GM20000 (cell line): ENCODE measurements around the gene SEL1L3.

Experiments used
- DNase-seq: peaks from one replicate; pipeline ENCODE4 v3.0.0; 2012; ENCODE audit warnings: low spot score
- TF ChIP-seq, protein P1 (sequence below): IDR thresholded peaks from 2 replicates; pipeline ENCODE4 v1.5.1; 2012; ENCODE audit warnings: mild to moderate bottlenecking, control low read depth; ENCODE audit errors: extremely low read depth, missing control alignments

SEL1L3 gene

GRCh38 chr4:25888781-25889180, 26.0 kb upstream of the SEL1L3 start:
- TF ChIP-seq, protein P1, sequence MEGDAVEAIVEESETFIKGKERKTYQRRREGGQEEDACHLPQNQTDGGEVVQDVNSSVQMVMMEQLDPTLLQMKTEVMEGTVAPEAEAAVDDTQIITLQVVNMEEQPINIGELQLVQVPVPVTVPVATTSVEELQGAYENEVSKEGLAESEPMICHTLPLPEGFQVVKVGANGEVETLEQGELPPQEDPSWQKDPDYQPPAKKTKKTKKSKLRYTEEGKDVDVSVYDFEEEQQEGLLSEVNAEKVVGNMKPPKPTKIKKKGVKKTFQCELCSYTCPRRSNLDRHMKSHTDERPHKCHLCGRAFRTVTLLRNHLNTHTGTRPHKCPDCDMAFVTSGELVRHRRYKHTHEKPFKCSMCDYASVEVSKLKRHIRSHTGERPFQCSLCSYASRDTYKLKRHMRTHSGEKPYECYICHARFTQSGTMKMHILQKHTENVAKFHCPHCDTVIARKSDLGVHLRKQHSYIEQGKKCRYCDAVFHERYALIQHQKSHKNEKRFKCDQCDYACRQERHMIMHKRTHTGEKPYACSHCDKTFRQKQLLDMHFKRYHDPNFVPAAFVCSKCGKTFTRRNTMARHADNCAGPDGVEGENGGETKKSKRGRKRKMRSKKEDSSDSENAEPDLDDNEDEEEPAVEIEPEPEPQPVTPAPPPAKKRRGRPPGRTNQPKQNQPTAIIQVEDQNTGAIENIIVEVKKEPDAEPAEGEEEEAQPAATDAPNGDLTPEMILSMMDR, result no peak
- DNase-seq, result no peak

GRCh38 chr4:25884031-25884782, 21.4 kb upstream of the SEL1L3 start:
- DNase-seq, result no peak
- TF ChIP-seq, protein P1, result no peak

DNA sequence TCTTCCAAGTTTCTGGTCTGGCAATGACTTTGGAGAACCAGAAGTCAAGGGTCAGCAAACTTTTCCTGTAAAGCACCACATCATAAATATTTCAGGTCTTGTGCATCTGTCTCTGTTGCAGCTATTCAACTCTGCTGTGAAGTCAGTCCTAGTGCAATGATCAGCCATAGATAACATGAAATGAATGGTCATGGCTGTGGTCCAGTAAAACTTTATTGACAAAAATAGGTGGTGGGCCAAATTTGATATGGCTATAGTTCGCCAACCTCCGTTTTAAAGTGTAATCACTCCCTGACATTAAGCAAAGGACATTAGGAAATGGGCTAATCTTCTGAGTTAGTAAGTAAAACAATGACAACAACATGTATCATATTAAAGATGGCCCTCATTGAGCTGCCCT, 20.8 kb upstream of the SEL1L3 start:
- DNase-seq, result no peak
- TF ChIP-seq, protein P1, result no peak

GRCh38 chr4:25882226-25882625, 19.4 kb upstream of the SEL1L3 start:
- no peak for DNase-seq

GRCh38 chr4:25881193-25881592, 18.4 kb upstream of the SEL1L3 start:
- no peak for DNase-seq

More at GRCh38 chr4:25882226-25882625, 19.4 kb upstream of the SEL1L3 start:
- TF ChIP-seq, protein P1, result no peak

DNA sequence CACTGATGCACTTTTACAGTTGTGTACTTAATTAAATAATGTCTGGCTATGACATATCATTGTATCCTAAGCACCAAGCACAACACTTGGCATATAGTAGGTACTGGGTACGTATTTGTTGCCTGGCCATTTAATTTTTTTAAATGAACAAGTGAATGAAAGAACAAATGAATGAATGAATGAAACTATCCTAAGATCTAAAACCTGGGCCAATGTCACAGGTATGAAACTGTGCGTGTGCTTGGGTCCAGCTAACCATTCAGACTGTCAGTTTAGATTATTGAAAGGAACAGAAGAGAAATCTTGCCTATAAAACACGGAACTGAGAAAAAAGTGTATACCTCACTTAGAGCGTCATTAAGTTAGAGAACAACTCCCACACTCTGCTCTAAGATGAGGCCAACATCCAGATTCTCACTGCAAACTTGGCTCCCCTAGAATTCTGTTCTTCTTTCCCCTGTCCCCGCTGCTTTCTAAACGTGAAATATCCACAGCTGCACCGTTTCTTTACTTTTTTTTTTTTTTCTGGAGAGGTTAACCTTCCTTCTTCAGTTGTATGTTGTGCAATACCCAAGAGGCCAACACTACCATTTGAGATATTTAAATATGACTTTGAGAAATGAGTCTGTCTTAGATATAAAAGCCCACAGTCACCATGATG, 17.3 kb upstream of the SEL1L3 start:
- TF ChIP-seq, protein P1, result no peak

More at GRCh38 chr4:25881193-25881592, 18.4 kb upstream of the SEL1L3 start:
- TF ChIP-seq, protein P1, result no peak

GRCh38 chr4:25879587-25879986, 16.8 kb upstream of the SEL1L3 start:
- TF ChIP-seq, protein P1, result no peak
- no peak for DNase-seq

More for the DNA sequence above, 17.3 kb upstream of the SEL1L3 start:
- DNase-seq, result peak; percentile 58
